ENCODE measurements around the gene MICALL1. TPM values are rescaled to one million over a fixed set of nuclear protein-coding genes. Genes with fewer than 3 reads are reported as not detected.

Gene MICALL1
- total RNA-seq, 4 donors from 2014 or later = 10.7 to 34.5 (median 20.4) TPM

- no peaks in the 10 kb centered on the region for H3K27me3 ChIP-seq
- H3K36me3 ChIP-seq = peaks cover 6 to 91% (median 18%) of the 10 kb centered on the region in 3 donors
- H3K27ac ChIP-seq = no peak overlapping the region
- H3K4me3 ChIP-seq = no peak overlapping the region
- 83 to 92% methylated on average over 7 of the region's 7 CpGs for WGBS, 2 donors
- no peak for DNase-seq (ENCODE audit: low spot score in 2 of 2)
- H3K4me1 ChIP-seq = no peaks in the 10 kb centered on the region
- TF ChIP-seq EP300 (IDR thresholded peaks at IDR 0.05) (no peak), POLR2A (IDR thresholded peaks at IDR 0.05) (no peak)
- TF ChIP-seq, protein P1, sequence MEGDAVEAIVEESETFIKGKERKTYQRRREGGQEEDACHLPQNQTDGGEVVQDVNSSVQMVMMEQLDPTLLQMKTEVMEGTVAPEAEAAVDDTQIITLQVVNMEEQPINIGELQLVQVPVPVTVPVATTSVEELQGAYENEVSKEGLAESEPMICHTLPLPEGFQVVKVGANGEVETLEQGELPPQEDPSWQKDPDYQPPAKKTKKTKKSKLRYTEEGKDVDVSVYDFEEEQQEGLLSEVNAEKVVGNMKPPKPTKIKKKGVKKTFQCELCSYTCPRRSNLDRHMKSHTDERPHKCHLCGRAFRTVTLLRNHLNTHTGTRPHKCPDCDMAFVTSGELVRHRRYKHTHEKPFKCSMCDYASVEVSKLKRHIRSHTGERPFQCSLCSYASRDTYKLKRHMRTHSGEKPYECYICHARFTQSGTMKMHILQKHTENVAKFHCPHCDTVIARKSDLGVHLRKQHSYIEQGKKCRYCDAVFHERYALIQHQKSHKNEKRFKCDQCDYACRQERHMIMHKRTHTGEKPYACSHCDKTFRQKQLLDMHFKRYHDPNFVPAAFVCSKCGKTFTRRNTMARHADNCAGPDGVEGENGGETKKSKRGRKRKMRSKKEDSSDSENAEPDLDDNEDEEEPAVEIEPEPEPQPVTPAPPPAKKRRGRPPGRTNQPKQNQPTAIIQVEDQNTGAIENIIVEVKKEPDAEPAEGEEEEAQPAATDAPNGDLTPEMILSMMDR (IDR thresholded peaks at IDR 0.05) = no peak
- no peaks in the 10 kb centered on the region for H3K9me3 ChIP-seq
Observed at GRCh38 chr22:37870273-37870672, 35.8 kb upstream of the MICALL1 start.

DNA sequence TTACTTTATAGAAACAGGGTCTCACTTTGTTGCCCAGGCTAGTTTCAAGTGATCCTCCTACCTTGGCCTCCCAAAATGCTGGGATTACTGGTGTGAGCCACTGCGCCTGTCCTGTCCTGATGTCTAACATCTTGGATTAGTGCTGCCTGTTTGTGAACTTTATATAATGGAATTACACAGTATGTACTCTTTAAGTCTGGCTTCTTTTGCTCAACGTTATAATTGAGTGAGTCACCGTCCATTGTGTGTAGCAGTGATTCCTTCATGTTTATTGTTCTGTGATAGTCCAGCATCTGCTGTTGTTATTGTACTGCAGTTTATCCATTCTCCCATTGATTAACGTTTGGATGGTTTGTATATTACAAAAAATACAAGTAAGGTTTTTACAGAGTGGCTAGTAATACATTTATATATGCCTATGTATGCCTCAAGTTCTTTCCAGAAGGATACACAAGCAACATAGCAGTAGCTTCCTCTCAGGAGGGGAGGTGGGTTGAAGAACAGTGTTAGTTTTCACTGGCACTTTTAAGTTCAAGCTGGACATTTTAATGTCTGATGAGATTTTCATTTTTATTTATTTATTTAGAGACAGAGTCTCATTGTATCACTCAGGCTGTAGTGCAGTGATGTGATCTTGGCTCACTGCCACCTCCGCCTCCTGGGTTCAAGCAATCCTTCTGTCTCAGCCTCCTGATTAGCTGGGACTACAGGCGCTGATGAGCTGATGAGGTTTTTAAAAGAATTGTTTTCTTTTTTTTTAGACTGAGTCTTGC is 25.2 kb upstream of the MICALL1 start:
- no peaks in the 10 kb centered on the region for H3K27me3 ChIP-seq
- no peak for DNase-seq (ENCODE audit: low spot score in 2 of 2)
- H3K4me3 ChIP-seq = no peak overlapping the region
- H3K36me3 ChIP-seq = peaks cover 0 to 78% (median 27%) of the 10 kb centered on the region in 3 donors
- H3K27ac ChIP-seq = peak overlapping the region in 3 of 4 donors; percentile 10 to 82 (median 56)
- WGBS, 2 donors = 40 to 47% methylated on average over 6 of the region's 6 CpGs
- H3K9me3 ChIP-seq = no peaks in the 10 kb centered on the region
- TF ChIP-seq, protein P1 (IDR thresholded peaks at IDR 0.05) = no peak
- TF ChIP-seq EP300 (IDR thresholded peaks at IDR 0.05) = no peak
- no peak for TF ChIP-seq POLR2A (IDR thresholded peaks at IDR 0.05)
- peaks cover 0 to 20% (median 0%) of the 10 kb centered on the region in 4 donors for H3K4me1 ChIP-seq

GRCh38 chr22:37884420-37884819 is 21.7 kb upstream of the MICALL1 start:
- 44 to 45% methylated on average over 6 of the region's 6 CpGs for WGBS, 2 donors
- peaks cover 0 to 36% (median 8%) of the 10 kb centered on the region in 4 donors for H3K4me1 ChIP-seq
- no peak for TF ChIP-seq POLR2A (IDR thresholded peaks at IDR 0.05)
- TF ChIP-seq, protein P1 (IDR thresholded peaks at IDR 0.05) = no peak
- no peak for TF ChIP-seq EP300 (IDR thresholded peaks at IDR 0.05)
- no peaks in the 10 kb centered on the region for H3K9me3 ChIP-seq
- H3K27ac ChIP-seq = no peak overlapping the region
- no peak overlapping the region for H3K4me3 ChIP-seq
- H3K36me3 ChIP-seq = peaks cover 0 to 76% (median 10%) of the 10 kb centered on the region in 3 donors
- no peak for DNase-seq (ENCODE audit: low spot score in 2 of 2)
- no peaks in the 10 kb centered on the region for H3K27me3 ChIP-seq

GRCh38 chr22:37887584-37888378 is 18.3 kb upstream of the MICALL1 start:
- WGBS, 2 donors = 26 to 31% methylated on average over 6 of the region's 6 CpGs
- Histone ChIP-seq H3K27ac (peak overlapping the region in 2 of 4 donors; percentile 42 to 68), H3K9me3 (no peaks in the 10 kb centered on the region), H3K4me3 (no peak overlapping the region), H3K36me3 (peaks cover 0 to 67% (median 6%) of the 10 kb centered on the region in 3 donors), H3K4me1 (peaks cover 0 to 39% (median 13%) of the 10 kb centered on the region in 4 donors), H3K27me3 (no peaks in the 10 kb centered on the region)
- TF ChIP-seq POLR2A (IDR thresholded peaks at IDR 0.05) (no peak), EP300 (IDR thresholded peaks at IDR 0.05) (peak in 1 of 2 donors; percentile 44)
- TF ChIP-seq, protein P1 (IDR thresholded peaks at IDR 0.05) = peak; percentile 35 to 75 (median 58)
- DNase-seq (ENCODE audit: low spot score in 2 of 2) = peak in 1 of 2 donors; percentile 21
